Stimulated activated CD8-positive, alpha-beta memory T cell treated with anti-CD3 and anti-CD28 coated beads, Interleukin-15, amount 100 ng/mL, for 1 hour (primary cell): ENCODE data around the gene KSR2.
A peak's percentile ranks its signal among the peaks of the same experiment; 100 is the strongest.
"Not testable (repeated sequence)": the region's sequence is repeated elsewhere in the genome, so short reads cannot be mapped to it uniquely, and the experiment has no call there.

Experiments
- DNase-seq: peaks from one replicate; pipeline ENCODE4 v3.0.0-alpha.2; 2020; ENCODE audit warnings: low read depth

KSR2 gene

GRCh38 chr12:117890644-117891043 lies 78.1 kb downstream of the KSR2 start:
- DNase-seq, result no peak

- DNase-seq, result no peak
Observed at GRCh38 chr12:117890137-117890536, 78.7 kb downstream of the KSR2 start.

DNA sequence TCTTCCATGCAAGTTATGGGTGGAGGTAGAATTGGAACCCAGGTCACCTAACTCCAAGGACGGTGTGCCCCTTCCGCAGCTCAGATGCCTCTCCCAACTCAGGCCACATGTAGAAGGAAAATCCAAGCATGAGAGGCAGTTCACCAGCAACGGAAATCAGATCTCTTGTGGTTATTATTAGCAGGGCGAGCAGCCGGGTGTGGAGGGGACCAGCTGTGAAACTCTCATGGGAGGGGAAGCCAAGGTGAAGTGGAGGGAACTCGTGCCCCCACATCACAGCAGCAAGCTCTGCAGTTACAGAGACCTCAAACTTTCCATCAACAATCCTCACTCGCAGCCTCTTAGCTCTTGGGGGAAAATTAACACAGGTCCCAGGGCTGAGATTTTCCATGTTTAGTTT lies 79.7 kb downstream of the KSR2 start:
- no peak for DNase-seq

DNA sequence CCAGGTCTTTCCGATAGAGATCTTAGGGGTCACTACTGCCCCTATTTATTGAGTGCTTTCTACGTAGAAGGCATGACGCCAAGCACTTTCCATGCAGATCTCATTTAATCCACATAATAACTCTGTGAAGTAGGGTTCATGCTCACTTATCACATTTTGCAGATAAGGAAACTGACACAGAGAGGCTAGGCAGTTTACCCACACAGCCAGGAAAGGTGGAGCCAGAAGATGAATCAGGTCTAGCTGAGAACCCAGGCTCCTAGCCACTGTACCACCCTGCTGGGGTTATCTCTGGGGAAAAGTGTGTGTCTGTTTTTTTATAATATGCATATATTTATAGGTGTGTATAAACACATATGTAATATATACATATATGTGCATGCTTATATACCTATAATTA lies 83.6 kb downstream of the KSR2 start:
- no peak for DNase-seq

DNA sequence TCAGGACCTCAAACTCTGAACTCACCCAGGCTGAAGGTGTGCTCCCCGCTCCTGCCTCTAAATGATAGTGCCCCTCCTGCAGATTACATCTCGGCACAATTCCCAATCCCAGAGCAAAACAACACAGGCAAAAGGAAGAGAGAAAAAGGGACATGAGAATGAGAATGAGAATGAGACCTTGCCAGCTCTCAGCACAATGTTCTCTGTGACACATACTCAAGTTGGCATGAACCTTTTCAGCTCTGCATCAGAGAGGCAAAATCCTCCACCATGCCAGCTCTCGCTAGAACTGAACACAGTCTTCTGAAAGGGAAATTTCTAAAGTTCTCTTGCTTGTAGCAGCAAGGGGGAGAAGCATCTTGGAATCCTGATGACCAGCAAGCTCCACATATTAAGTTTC lies 84.6 kb downstream of the KSR2 start:
- DNase-seq, result no peak

- DNase-seq, result no peak
Observed at GRCh38 chr12:117882603-117883184, 86.1 kb downstream of the KSR2 start.

GRCh38 chr12:117882181-117882580 lies 86.6 kb downstream of the KSR2 start:
- no peak for DNase-seq

- no peak for DNase-seq
Observed at GRCh38 chr12:117881517-117881916, 87.3 kb downstream of the KSR2 start.

DNA sequence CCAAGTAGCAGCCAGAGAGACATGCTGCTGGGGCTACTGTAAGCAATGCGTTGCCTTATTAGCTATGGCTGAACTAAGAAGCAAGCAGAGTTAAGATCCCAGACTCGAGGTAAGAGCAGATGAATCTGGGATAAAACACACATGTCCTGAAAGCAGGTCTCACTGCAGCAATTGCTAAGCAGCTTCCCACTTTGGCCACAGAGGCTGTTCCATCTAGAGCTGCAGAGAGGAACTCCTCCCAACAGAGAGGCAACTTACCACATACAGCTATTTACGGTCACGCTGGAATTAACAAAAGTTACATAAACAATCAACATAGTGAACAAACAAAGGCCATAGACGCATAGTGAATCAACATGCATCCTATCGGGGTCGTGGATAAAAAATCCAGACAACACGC lies 90.2 kb downstream of the KSR2 start:
- no peak for DNase-seq

- DNase-seq, result no peak
Observed at GRCh38 chr12:117876436-117876816, 92.4 kb downstream of the KSR2 start.

DNA sequence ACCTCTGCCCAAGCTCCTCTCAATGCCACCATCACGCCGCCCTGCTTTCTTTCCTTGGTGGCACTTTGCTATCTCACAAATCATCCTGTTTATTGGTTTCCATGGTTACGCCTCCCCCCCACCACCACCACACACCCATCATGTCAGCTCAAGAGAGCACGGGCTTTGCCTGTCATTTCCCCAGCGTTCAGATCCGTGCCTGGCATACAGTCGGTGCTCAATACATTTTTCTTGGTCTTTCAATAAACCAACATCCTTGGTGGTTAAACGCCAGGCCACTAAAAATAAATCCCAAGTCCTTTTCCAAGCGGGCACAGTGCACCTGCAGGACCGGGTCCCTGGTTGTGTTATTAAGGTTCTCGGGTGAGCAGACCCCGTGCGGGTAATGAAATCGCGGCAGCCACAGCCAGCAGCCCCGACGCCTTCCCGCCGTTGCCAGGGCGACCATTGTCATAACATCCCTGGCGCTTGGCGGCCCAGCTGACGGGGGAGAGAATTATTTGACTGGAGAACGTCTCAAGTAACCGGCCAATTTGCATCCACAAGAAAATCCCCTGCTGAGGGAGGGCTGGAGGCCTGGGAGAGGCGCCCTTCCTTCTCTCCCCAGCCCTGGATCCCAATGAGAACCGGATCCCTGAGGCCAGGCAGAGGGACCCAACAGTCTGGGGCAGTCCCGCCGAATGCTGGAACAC lies 92.9 kb downstream of the KSR2 start:
- DNase-seq, result no peak

DNA sequence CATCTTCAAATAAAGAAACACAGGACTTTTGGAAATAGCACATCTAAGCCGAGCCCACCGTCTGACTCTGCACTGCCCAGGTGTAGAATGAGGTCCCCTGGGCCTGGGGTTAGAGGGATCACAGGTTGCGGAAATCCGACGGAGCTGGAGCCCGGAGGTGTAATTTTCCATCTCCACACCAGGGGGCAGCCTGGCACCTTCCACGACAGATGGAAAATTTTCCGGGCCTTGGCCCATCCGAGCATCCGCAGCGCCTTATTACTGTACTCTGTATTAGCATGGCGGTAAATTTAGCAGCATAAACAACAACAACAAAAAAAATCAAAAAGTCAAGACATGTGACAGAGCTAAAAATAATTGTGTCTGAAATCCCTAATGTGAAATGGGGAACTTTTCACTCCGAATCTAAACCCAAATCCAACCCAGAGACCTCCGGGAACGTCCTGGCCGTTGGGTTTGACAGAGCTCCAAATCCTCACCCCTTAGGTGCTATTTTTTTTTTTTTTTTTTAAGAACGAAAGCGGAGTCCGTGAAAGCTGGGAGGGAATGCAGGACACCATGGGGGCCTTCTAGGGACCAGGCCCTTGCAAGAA lies 93.9 kb downstream of the KSR2 start:
- DNase-seq, result peak; percentile 21

DNA sequence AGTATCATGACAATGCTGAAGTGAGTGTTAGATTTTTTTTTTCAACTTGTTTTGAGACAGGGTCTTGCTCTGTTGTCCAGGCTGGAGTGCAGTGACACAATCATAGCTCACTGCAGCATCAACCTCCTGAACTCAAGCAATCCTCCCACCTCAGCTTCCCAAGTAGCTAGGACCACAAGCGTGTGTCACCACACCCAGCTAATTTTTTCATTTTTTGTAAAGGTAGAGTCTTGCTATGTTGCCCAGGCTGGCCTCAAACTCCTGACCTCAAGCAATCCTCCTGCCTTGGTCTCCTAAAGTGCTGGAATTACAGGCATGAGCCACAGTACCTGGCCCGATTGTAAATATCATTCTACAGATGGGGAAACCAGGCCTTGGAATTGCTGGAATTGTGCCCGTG lies 94.6 kb downstream of the KSR2 start:
- not testable (repeated sequence) for DNase-seq

DNA sequence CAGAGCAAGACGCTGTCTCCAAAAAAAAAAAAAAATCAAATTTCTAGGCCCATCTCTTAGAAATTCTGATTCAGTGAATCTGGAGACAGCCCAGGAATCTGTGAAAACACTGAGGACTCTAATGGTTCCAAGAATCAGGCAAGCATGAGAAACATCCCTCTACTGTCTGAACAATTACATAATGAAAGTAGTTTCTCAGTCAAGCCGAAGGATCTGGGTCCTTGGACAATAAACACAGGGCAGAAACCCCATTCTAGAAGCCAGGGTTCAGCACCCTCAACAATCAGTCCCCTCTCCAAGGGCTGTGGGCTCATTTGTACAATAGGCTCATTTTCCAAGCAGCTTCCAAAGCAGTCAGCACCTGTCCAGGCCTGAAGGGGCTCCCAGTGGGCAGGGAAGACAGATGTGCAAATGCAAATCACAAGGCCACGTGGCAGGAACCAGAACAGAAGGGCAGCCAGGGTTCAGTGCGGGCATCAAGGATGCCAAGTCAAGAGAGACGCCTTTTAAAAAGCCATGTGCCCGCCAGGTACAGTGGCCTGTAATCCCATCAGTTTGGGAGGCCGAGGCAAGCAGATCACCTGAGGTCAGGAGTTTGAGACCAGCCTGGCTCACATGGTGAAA lies 96.1 kb downstream of the KSR2 start:
- DNase-seq, result no peak

DNA sequence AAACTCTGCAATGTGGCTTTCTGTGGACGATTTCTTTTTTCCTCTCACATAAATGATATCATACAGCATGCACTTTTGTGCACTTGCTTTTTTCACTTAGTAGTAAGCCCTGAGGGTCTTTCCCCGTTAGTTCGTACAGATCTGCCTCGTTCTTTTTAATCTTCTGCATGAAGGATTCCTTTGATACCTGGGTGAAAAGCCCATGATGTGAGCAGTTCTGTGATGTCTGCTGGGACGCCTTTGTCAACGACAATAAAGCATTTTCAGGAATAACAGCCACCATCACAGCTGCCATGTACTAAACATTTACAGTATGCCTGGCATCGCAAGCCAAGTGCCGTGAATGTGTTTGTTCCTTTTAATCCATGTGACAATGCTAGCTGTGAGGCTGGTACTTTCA lies 99.2 kb downstream of the KSR2 start:
- DNase-seq, result no peak

DNA sequence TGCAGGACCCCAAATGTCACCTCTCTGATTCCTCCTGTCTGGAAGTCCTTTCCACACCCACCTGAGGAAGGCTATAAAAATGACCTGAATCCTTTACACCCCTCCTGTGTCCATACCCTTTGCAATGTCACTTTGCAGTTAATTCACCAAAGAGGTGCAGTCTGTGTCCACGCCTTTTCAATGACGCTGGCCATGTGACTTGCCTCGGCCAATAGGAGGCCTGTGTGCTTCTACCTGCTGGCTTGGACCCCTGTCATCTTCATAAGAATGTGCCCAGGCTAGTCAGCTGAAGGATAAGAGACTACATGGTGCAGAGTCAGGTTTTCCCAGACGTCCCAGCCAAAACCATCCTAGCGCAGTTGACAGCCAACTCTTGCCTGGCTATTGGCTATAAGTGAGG lies 101.4 kb downstream of the KSR2 start:
- DNase-seq, result no peak

GRCh38 chr12:117865505-117865904 lies 103.3 kb downstream of the KSR2 start:
- DNase-seq, result no peak

DNA sequence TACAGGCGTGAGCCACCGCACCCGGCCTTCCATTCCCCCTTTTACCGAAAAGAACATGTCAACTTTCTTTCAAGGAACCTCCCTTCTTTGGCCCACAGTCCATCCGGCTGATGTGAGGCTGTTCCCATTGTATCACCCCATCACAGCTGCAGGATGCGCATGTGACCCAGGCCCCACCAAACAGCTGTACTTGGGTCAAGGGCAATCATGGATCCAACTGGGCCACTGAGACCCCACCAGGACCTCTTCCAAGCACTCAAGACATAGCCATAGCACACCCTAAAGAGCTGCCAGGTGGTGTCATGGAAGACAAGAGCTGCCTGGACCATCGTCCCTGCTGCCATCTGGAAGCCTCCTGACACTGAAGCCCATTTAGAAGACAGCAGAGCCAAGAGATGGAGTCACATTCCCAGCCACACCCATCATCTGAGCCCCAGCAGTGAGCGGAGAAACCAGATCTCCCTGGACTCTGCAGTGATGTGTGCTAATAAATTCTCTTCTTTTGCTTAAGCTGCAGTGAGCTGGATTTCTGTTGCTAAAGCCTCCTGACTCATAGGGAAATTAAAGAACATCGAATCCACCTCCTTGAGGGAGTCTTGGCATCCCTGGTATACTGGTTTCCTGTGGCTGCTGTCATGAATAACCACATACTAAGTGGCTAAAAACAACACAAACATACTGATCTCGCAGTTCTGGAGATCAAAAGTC lies 105.6 kb downstream of the KSR2 start:
- DNase-seq, result no peak

- no peak for DNase-seq
Observed at GRCh38 chr12:117861691-117862090, 107.1 kb downstream of the KSR2 start.

- DNase-seq, result not testable (repeated sequence)
Observed at GRCh38 chr12:117860787-117861290, 108.0 kb downstream of the KSR2 start.

- no peak for DNase-seq
Observed at GRCh38 chr12:117860111-117860510, 108.7 kb downstream of the KSR2 start.
